GM19035 (cell line): Measurements from ENCODE around the gene DCAF8L1.
"Not testable (repeated sequence)": the region's sequence is repeated elsewhere in the genome, so short reads cannot be mapped to it uniquely, and the experiment has no call there.

Experiments used
- ATAC-seq: cut with Tn5 transposase; IDR thresholded peaks from one replicate; pipeline ENCODE4 v1.9.1; 2021; ENCODE audit not compliant: unreplicated experiment

DCAF8L1 gene

DNA sequence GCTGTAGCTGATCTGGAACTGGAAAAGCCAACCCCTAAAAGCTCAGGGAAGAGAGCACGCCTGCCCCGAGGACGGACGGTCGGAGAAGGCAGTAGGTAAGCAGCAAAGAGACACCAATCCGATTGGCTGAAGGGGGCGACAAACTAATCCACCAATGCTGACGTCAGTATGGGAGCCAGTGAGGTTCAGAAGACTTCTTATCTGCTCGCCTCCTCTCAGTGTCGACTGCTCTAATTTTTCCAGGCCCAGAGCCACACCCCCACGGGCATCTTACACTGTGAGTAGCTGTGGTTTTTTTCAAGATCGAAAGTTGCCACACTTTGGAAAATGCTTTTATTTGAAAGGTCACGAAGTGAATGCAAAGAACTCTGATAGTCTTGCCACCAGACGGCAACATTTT, at the start of gene DCAF8L1:
TSS of gene DCAF8L1 (minus strand) at position 101 of the 400 bp plus-strand sequence. CDS start 115 bp downstream, outside the sequence.
- ATAC-seq = no peak

DNA sequence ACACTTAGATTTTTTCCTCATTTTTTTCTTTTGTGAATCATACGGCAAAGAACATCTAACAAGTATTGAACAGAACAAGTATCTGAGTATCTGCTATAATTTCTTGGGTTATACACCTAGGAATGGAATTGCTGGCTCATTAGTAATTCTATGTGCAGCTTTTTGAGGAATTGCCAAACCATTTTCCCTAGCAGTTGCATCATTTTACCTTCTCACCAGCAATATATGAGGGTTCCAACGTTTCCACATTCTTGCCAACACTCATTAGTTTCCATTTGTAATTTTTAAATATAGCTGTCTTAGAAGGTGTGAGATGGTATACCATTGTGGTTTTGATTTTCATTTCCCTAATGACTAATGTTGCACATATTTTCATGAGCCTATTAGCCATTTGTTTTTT, 41.1 kb upstream of the DCAF8L1 start:
- ATAC-seq = no peak

DNA sequence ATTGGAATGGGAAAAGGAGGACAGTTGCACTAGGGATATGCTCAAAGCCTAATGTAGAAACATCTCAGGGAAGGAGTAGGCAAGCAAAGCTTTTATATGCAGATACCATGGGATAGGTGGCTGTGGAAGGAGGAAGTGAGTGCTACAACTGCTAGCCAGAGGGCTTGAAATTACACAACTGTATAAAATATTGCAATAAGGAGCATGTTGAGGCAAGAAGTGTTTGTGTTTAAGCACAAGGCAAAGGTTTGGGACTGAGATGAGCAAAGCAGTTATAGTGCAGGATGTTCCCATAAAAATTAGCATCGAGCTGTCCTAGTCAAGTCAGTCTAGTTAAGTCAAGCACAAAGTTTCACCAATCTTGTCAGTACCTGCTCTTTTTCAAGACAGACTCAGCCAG, 35.6 kb upstream of the DCAF8L1 start:
- ATAC-seq = no peak

DNA sequence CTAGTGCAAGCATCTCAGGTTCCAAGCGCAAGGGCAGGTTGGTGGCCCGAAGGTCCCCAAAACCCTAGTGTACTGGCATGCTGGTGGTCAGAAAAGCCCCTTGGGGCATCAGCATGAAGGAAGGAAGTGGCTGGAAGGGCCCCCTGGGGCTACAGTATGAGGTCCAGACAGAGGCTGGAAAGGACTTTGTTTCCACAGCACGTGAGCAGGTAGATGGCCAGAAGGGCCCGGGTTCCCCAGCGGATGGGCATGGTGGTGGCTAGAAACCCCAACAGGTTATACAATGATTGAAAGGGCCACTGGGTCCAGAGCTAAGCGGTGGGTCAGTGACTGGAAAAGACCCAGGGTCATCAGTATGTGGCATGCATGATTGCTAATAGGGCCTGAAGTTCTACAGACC, 34.7 kb upstream of the DCAF8L1 start:
- no peak for ATAC-seq

DNA sequence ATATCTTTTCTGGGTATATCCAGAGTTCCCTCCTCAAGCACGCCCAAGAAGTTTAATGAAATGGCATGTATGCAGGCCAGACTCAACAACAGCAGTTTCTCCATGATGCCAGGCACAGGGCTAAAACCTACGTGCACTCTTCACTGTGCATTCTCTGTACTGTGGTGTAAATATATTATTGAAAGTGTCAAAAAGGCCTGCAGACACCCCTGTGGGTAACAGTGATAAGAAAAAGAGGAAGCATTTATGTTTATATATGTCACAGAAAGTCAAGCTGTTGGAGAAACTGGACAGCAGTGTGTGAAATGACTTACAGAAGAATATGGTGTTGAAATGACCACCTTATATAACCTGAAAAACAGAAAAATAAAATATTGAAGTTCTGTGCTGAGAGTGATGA, 29.6 kb upstream of the DCAF8L1 start:
- no peak for ATAC-seq

DNA sequence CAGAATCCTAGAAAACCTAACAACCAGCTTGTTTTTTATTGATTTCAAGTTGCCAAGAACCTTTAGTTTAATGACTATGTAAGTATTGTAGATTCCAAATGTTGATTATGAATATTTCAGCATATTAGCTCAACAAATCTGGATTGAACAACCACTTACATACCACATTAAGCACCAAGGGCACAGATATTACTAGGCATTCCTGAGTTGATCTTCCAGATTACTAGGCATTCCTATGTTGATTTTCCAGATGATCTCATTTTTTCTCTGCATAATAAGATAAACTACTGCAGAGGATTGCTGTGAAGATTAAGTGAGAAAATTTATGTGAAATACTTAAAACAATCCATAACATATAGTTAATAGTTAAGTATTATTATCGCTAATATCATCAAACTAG, 17.4 kb upstream of the DCAF8L1 start:
- ATAC-seq = no peak

DNA sequence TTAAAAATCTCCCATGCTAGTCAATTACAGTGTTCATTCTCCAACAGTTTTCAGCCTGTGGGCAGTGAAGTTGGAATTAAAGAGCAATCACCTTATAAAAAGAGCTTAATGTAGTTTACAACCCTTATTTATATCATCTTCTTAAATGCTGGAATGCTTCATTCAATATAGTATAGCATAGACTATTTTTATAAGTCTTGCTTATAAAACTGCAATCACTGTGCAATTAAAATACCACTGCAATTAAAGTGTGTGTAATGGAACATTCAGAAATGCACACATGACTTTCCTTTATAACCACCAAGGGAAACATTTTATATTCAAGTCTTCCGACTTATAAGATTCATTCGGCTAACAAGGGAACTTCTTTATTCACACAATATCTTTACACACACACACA, 16.4 kb upstream of the DCAF8L1 start:
- ATAC-seq = no peak

DNA sequence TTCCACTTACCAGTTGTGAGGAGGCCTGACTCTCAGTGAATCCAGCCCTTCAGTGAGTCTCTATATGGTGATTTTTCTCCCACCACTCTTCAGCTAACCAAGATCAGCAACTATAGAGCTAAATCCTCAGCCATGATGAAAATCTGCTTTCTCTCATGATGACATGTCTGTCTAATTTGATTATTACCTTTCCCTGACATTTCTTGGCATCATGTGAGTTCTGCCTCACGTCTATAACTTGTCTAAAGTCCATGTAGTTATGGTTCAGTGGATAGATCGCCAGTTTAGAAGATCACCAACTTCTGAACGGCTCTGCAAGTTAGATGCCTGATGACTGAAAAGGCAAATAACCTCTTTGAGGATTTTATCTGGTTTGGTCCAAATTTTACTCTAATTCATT, 14.9 kb upstream of the DCAF8L1 start:
- ATAC-seq = no peak

DNA sequence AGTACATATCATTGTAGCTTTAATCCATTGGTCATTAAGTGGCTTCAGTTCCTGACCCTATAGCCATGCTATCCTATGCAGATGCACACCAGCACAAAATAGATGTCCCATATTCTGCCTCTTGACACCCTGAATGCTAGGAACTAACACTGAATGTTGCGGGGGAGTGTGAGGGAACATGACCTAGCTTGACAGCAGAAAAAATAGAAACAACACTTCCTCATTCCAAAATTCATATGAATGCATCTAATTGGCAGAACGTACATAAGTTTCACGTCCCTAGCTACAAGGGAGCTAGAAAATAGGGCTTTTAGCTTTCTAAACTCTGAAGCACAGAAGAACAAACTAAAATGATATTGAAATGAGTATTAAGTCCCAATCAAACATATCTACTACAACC, 14.4 kb upstream of the DCAF8L1 start:
- no peak for ATAC-seq

DNA sequence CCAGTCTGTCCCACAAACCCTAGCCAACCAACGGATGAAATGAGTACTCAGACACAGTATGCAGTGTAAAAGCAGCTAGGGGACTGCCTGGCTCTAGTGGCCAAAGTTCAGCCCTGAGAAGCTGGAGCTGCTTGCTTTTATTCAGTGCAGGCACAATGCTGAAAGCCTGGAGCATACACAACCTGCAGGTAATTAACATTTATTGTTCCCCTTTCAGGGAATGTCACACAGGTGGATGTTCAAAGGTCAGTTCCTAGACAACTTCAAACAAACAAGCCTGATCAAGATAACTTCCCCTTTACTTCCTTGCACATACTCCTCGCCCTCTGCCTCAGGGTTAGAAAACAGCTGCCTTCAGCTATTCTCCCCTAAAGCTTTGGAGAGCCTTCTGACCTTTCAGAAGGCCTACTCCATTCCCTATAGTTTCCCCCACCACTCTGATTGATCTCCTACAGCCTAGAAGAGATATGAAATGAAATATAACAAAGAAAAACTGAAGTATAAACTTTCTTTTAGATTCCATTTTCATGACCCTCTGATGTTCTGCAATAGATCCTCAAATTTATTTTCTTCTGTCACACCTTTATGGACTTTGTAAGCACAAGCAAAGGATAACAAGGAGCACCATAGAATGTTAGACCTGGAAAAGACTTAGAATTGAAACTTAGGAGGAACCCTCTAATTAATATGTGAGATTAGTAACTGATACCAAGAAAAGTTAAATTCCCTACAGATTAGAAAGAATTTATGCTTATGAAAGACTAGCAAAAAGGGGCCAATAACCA, 6.8 kb upstream of the DCAF8L1 start:
- ATAC-seq = no peak

DNA sequence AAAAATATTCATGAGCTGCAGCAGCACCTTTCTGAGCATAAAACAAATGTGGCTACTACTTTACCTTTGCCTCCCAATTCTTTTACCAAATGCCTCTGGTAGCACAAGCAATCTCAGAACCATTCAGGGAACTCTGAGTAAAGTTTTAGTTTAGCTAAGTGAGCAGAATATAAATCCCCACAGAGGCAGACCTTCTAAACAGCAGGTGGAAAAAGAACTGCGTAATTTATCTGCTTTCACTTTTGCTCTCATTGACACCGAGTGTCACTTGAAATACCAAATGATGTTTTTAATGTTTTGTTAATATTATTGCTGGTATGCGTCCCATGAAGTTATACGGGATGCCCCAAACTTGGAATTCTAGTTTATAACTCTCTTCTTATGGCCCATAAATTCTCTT, 4.3 kb downstream of the DCAF8L1 start:
- ATAC-seq = not testable (repeated sequence)

DNA sequence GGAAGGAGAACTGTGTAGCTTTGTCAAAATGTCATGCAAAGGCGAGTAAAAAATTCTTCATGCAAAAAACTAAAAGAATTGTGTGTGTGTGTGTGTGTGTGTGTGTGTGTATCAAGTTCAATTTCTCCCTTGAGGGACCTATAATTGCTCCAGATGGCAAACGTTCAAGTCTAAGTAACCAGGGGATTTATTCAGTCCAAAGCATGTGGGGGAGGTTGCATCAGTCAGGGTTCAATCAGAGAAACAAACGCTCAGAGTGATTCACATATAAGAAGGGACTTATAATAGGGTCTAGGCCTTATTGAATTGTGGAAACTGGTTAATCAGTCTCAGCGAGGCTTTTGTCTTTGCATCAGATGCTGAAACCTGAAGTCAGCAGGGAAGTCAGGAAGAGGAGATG, 5.0 kb downstream of the DCAF8L1 start:
- no peak for ATAC-seq

DNA sequence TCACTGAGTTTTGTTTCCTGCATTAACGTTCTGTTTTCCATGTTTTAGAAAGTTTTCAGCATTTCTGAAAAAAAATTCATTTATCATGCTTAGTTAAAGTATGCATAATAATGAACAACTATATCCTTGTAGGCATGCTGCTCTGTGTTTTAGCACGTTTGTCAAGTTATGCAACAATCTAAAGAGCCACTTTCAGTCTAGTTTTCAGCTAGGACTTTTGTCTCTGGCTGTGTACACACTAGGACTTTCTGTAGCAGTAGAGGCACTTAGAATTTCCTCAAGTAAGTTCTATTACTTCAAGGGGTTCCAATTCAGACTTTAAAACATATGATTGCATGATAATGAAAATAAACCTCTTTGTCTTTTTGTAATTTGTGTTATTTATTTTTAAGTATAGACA, 12.4 kb downstream of the DCAF8L1 start:
- ATAC-seq = no peak

DNA sequence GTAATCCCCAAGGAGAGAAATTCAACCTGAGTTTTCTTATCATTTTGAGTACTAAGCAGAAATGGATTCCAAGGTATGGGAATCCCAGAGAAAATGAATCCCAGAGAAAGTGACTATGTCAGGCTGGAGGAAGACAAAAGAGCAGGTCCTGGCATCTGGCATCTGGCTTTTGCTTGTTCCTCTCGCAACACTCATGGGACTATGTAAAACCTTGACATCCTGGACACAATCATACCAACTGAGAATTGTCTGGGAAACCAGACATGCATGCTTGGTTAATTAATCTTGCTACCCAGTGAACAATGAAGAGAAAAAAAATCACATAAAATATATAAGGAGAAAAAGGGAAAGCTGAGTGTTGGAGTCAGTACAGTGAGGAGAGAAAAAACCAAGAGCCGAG, 12.9 kb downstream of the DCAF8L1 start:
- no peak for ATAC-seq

DNA sequence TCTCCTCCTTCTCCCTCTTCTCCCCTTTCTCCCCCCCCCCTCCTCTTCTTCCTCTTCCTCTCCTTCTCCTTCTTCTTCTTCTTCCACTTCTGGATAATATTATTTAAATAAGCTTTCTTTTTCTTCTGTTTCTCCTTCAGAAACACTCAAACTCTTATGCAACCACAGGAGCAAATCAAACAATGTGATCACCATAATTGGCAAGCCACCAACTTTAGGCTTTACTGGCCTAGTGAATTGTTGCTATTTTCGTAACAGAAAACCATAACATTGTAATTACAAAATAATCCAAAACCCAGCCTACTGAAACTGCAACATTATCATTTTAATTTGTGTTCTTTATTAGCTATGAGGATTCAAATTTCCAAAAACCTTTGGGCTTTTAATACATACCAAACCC, 14.3 kb downstream of the DCAF8L1 start:
- ATAC-seq = no peak

DNA sequence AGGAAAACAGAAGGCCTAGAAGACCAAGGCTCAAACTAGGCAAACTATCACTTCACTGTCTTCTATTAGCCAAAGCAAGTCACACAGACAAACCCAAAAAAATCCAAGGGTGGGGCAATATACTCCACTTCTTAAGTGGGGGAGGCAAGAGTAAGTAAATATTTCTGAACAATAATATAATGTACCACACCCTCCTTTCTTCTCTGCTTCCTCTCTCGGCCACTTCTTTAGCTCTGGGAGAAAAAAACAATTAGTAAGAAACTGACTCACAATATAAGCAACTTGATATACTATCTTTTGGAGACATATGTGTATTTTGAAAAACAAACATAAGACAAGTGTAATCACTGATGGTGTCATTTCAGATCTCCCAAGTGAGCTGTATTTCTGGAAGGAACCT, 14.8 kb downstream of the DCAF8L1 start:
- no peak for ATAC-seq

DNA sequence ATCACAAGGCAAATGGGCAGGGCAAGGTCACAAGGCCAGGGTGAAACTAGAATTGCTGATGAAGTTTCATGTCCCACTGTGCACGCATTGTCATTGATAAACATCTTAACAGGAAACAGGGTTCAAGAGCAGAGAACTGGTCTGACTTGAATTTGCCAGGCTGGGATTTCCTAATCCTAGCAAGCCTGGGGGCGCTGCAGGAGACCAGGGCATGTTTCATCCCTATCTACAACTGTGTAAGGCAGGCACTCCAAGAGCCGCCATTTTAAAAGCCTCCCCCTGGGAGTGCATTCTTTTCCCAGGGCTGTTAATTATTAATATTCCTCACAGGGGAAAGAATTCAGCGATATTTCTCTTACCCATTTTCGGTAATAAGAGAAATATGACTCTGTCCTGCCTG, 15.9 kb downstream of the DCAF8L1 start:
- not testable (repeated sequence) for ATAC-seq

DNA sequence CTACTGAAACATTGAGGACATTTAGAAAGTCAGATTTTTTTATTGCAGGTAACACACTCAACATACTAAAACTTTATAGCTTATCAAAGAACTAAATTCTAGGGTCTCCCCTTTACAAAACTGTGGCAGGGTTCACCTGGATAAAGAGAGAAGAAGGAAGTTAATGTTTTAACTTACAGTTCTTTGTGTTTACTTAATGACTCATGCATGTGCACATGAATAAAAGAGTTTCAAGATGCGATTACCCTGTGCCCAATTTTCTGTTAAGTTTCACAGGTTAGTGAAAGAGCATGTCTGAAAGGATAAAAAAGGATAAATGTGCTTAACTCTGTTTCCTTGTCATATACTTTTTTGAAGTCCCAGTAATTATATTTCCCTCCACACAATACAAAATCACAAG, 16.8 kb downstream of the DCAF8L1 start:
- ATAC-seq = no peak

DNA sequence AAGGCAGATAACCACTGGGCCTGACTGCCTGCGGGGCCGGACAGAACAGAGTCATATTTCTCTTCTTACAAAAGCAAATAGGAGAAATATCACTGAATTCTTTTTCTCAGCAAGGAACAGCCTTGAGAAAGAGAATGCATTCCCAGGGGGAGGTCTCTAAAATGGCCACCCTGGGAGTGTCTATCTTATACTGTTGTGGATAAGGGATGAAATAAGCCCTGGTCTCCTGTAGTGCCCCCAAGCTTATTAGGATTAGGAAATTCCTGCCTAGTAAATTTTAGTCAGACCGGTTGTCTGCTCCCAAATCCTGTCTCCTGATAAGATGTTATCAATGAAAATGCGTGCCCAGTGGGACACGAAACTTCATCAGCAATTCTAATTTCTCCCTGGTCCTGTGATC, 20.8 kb downstream of the DCAF8L1 start:
- ATAC-seq = not testable (repeated sequence)

DNA sequence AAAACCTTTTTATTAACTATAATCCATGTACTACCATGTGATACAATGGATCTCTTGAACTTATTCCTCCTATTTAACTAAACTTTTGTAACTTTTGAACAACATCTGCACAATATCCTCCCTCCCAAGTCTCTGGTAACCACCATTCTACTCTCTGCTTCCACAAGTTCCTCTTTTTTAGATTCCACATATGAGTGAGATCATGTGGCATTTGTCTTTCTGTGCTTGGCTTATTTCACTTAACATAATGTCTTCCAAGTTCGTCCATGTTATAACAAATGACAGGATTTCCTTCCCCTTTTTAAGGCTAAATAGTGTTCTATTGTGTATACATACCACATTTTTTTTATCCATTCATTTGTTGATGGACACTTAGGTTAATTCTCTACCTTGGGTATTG, 28.1 kb downstream of the DCAF8L1 start:
- ATAC-seq = no peak

DNA sequence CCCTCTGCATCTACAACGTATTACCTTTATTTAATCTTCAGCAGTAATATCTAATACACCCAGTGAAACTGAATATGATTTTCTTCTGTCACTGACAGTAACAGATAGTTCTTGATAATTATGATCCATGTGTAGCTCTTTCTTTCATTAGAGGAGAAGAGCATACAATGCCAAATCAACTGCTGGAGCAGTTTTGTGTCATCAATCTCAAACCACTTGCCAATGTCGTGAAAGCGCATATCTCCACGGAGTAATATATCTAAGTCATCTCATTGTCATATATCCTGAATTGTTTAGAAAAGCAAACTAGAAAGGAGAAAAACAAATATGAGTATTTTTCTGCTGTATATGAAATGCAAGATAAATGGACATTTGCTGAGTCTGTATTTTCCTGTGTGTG, 47.9 kb downstream of the DCAF8L1 start:
- ATAC-seq = no peak
